ENCODE data around the gene SYPL1.

- TF ChIP-seq CTCF (IDR thresholded peaks at IDR 0.05) = no peak
- no peak for TF ChIP-seq POLR2A (IDR thresholded peaks at IDR 0.05)
- no peak for TF ChIP-seq EP300 (IDR thresholded peaks at IDR 0.05)
- TF ChIP-seq POLR2AphosphoS5 (IDR thresholded peaks at IDR 0.05) = no peak
Observed at GRCh38 chr7:106085015-106085414, 27.1 kb downstream of the SYPL1 start.

All from stomach (tissue), 4 donors.